ACC112 (cell line): ENCODE results near the gene DAB1.

Experiments used
- H2AFZ ChIP-seq: fragments of 200-600 bp; sonication (generic); one replicate; pipeline ENCODE4 v1.6.0; 2017; ENCODE audit warnings: antibody characterized with exemption, low read length; ENCODE audit not compliant: unreplicated experiment
- H3K27ac ChIP-seq: fragments of 200-600 bp; sonication (generic); 2 replicates; pipeline ENCODE4 v1.5.1; 2014; ENCODE audit warnings: low read depth, mild to moderate bottlenecking, antibody characterized with exemption, low read length, moderate library complexity
- H3K27me3 ChIP-seq: fragments of 200-600 bp; sonication (generic); 2 replicates; pipeline ENCODE4 v1.6.1; 2014; ENCODE audit warnings: mild to moderate bottlenecking, antibody characterized with exemption, low read length, moderate library complexity, mixed read lengths; ENCODE audit not compliant: insufficient read depth
- H3K36me3 ChIP-seq: fragments of 200-600 bp; sonication (generic); 2 replicates; pipeline ENCODE4 v1.6.1; 2016; ENCODE audit warnings: mild to moderate bottlenecking, antibody characterized with exemption, low read length, moderate library complexity, mixed read lengths; ENCODE audit not compliant: insufficient read depth
- H3K4me1 ChIP-seq: fragments of 200-600 bp; sonication (generic); one replicate; pipeline ENCODE4 v1.6.1; 2016; ENCODE audit warnings: low read length, mixed read lengths; ENCODE audit not compliant: insufficient read depth, unreplicated experiment, control insufficient read depth
- H3K4me3 ChIP-seq: fragments of 200-600 bp; sonication (generic); 2 replicates; pipeline ENCODE4 v1.5.1; 2014; ENCODE audit warnings: mild to moderate bottlenecking, low read depth, low read length
- H3K79me2 ChIP-seq: fragments of 200-600 bp; sonication (generic); one replicate; pipeline ENCODE4 v1.6.0; 2016; ENCODE audit warnings: low read length; ENCODE audit not compliant: control insufficient read depth, unreplicated experiment, insufficient read depth

DAB1 gene

DNA sequence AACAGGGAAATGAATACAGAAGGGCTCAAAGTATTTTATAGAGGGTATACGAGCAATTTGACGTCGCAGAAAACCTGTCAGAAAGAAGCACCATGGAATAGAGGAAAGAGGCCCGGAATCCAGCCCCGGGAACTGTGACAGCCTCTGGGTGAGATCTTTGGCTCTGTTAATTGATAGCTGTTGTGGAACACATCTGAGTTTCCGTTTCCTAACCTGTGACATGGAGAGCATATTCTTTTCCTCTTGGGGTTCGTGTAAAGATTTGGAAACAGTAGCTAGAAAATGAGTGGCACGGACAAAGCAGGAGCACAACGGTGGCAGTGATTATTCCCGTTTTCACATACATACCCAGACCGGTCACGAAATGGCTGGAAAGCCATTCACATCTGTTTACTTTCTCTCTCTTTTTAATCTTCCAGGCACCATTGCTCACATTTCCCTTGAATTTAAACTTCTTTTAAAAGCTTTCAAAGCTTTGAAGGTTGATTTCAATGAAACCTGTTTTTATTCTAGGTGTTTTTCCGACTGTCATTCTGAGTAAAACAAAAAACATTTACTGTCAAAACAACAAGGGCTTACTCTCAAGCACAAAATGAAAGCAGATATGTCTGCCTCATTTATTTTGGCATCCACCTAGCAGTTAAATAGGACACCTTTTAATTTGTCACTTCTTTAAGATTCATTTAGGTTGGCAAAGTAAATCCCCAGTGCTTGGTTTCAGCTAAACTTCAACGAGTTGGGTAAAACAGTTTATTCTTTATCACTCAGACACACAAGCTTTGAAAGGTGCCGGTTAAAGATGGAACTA is 431.3 kb downstream of the DAB1 start:
- Histone ChIP-seq H2AFZ (no peak overlapping the region), H3K36me3 (no peaks in the 10 kb centered on the region), H3K4me1 (no peaks in the 10 kb centered on the region), H3K27ac (no peak overlapping the region), H3K27me3 (no peaks in the 10 kb centered on the region), H3K4me3 (no peak overlapping the region), H3K79me2 (no peaks in the 10 kb centered on the region)

DNA sequence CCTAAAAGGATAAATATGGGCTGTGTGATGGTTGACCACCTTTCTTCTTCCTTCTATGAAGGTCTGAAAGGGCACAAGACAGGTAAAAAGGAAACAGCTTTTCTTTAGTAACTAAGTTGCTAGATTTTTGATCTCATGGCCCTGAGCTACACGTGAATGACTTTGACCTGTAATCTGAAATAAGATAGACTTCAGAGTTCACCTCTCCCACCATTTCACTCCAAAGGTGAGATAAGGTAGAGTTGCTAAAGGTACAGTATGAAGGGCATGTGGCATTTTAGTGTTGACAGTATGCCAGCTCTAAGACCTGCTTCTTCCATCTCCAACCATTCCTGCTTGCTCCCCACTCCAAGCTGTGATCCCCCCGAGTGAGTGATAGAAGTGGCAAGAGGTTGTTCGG is 432.3 kb downstream of the DAB1 start:
- Histone ChIP-seq H3K36me3 (no peaks in the 10 kb centered on the region), H3K4me3 (no peak overlapping the region), H3K79me2 (no peaks in the 10 kb centered on the region), H3K27ac (no peak overlapping the region), H3K4me1 (no peaks in the 10 kb centered on the region), H2AFZ (no peak overlapping the region), H3K27me3 (no peaks in the 10 kb centered on the region)

DNA sequence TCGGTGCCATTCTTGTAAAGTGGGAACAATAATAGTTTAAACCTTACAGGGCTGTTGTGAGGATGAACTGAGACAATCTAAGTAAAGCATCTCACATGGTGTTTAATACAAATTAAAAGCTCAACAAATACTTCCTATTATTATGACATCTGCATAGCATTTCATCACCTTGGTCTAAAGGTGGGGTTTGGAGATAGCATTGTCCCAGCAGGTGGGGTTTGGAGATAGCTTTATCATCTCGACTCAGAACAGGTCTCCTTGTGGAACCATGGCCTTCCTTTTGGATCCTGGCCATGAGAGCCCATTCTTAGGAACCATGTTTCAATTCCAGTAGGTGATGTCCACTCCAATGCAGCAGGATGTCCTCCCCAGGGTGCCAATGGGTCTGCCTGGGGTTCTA is 437.5 kb downstream of the DAB1 start:
- Histone ChIP-seq H3K79me2 (no peaks in the 10 kb centered on the region), H3K27ac (no peak overlapping the region), H3K4me1 (no peaks in the 10 kb centered on the region), H2AFZ (no peak overlapping the region), H3K36me3 (no peaks in the 10 kb centered on the region), H3K27me3 (peaks cover under 1% of the 10 kb centered on the region; the same call in 1 of the 2 replicates), H3K4me3 (no peak overlapping the region)

GRCh38 chr1:56985857-56986256 is 438.0 kb downstream of the DAB1 start:
- H3K27me3 ChIP-seq: peaks cover 4% of the 10 kb centered on the region; the same call in 1 of the 2 replicates

GRCh38 chr1:56983484-56983883 is 440.4 kb downstream of the DAB1 start:
- no peaks in the 10 kb centered on the region for H3K79me2 ChIP-seq
- peaks cover 14% of the 10 kb centered on the region; the same call in 1 of the 2 replicates for H3K27me3 ChIP-seq
- no peaks in the 10 kb centered on the region for H3K36me3 ChIP-seq
- no peak overlapping the region for H3K4me3 ChIP-seq
- H3K4me1 ChIP-seq: no peaks in the 10 kb centered on the region
- no peak overlapping the region for H2AFZ ChIP-seq
- H3K27ac ChIP-seq: no peak overlapping the region

More at GRCh38 chr1:56985857-56986256, 438.0 kb downstream of the DAB1 start:
- Histone ChIP-seq H3K79me2 (no peaks in the 10 kb centered on the region), H2AFZ (no peak overlapping the region), H3K4me3 (no peak overlapping the region), H3K36me3 (no peaks in the 10 kb centered on the region), H3K27ac (no peak overlapping the region), H3K4me1 (no peaks in the 10 kb centered on the region)

DNA sequence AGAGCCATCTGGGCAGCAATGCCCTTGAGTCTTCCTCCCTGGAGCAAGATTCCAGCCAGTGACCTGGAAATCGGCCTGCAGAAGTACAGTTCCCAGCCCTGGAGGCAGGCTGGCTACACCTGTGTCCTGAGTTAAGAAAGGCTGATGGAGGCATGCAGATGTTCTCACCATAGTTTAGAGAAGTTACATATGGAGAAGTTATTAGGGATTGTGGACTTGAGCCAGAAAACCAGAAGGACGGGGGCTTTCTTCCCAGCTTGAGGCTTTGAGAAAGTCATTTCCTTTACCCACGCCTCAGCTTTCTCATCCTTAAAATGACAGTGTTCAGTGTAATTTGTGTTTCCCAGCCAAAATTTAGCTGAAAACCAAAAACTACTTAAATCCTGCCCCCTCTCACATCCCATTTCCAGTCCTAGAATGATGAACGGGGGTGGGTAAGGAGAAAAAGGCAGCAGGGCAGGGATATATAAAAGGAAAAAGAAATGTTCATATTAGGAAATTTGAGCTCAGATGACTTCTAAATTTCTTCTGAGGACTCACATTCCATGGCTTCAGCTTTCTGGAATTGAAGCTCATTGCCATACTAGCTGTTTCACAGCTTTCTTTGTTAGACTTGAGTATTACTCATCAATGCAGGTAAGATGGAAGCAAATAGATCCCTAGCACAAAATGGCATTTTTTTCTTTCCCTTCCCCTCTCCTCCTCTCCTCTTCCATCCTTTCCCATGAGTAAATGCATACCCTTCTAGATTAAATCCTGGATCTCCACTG is 443.7 kb downstream of the DAB1 start:
- Histone ChIP-seq H3K36me3 (no peaks in the 10 kb centered on the region), H3K4me1 (no peaks in the 10 kb centered on the region), H3K27me3 (peaks cover 14% of the 10 kb centered on the region; the same call in 1 of the 2 replicates), H2AFZ (no peak overlapping the region), H3K4me3 (no peak overlapping the region), H3K27ac (no peak overlapping the region), H3K79me2 (no peaks in the 10 kb centered on the region)

- H3K27ac ChIP-seq: no peak overlapping the region
- H3K4me1 ChIP-seq: no peaks in the 10 kb centered on the region
- peaks cover 14% of the 10 kb centered on the region; the same call in 1 of the 2 replicates for H3K27me3 ChIP-seq
- no peak overlapping the region for H2AFZ ChIP-seq
- no peak overlapping the region for H3K4me3 ChIP-seq
- H3K79me2 ChIP-seq: no peaks in the 10 kb centered on the region
- no peaks in the 10 kb centered on the region for H3K36me3 ChIP-seq
Observed at GRCh38 chr1:56978819-56979218, 445.0 kb downstream of the DAB1 start.

- no peaks in the 10 kb centered on the region for H3K4me1 ChIP-seq
- peaks cover 14% of the 10 kb centered on the region; the same call in 1 of the 2 replicates for H3K27me3 ChIP-seq
- H3K79me2 ChIP-seq: no peaks in the 10 kb centered on the region
- no peak overlapping the region for H3K27ac ChIP-seq
- no peak overlapping the region for H3K4me3 ChIP-seq
- H3K36me3 ChIP-seq: no peaks in the 10 kb centered on the region
- no peak overlapping the region for H2AFZ ChIP-seq
Observed at GRCh38 chr1:56977910-56978309, 445.9 kb downstream of the DAB1 start.

- no peak overlapping the region for H3K4me3 ChIP-seq
- no peak overlapping the region for H2AFZ ChIP-seq
- no peaks in the 10 kb centered on the region for H3K4me1 ChIP-seq
- no peak overlapping the region for H3K27ac ChIP-seq
- H3K36me3 ChIP-seq: no peaks in the 10 kb centered on the region
- H3K79me2 ChIP-seq: no peaks in the 10 kb centered on the region
- peaks cover 10% of the 10 kb centered on the region; the same call in 1 of the 2 replicates for H3K27me3 ChIP-seq
Observed at GRCh38 chr1:56975446-56975845, 448.4 kb downstream of the DAB1 start.

DNA sequence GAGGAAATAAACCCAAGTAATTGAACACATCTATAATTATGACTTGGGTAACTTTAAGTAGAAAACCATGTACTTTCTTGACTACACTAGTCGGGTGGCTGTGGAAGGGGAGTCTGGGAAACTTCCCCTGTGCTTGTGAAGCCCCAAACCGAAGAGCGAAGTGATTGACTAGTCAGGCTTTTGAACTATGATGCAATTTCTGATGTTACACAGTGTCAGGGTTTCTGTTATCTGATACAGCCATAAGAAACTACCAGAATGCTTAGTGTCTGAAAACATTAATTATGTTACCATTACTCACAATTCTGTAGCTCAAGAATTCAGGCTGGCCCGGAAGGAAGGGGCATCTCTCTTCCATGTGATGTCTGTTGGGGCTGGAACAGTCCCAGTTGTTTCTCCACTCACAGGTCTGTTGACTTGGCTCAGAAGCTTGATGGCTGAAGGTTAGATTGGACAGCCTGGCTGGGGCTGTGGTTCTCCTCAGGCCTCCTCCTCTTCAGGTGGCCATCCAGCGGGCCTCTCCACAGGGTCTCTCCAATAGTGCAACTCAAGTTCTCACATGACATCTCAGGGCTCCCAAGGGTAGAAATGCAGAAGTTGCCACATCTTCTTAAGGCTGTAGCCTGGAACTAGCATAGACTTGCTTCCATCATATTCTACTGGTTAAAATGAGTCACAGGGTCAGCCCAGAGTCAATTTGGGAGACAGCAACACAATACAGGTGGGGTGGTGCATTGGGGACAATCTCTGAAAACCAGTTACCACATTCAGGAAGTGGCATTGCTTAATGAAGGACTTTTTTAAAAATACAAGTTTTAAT is 449.7 kb downstream of the DAB1 start:
- no peak overlapping the region for H3K4me3 ChIP-seq
- peaks cover 5% of the 10 kb centered on the region; the same call in 1 of the 2 replicates for H3K27me3 ChIP-seq
- no peak overlapping the region for H2AFZ ChIP-seq
- no peaks in the 10 kb centered on the region for H3K4me1 ChIP-seq
- H3K27ac ChIP-seq: no peak overlapping the region
- no peaks in the 10 kb centered on the region for H3K79me2 ChIP-seq
- no peaks in the 10 kb centered on the region for H3K36me3 ChIP-seq
